ENCODE data around the gene ZC3H7A. TPM values are rescaled to one million over a fixed set of nuclear protein-coding genes. Genes with fewer than 3 reads are reported as not detected.

The ZC3H7A gene
- total and polyA plus RNA-seq, 9 of the 15 experiments (the other 6 are each of a cell fraction or from before 2014, with no cell fraction given) = 19.8 to 49.1 (median 28.2) TPM

DNA sequence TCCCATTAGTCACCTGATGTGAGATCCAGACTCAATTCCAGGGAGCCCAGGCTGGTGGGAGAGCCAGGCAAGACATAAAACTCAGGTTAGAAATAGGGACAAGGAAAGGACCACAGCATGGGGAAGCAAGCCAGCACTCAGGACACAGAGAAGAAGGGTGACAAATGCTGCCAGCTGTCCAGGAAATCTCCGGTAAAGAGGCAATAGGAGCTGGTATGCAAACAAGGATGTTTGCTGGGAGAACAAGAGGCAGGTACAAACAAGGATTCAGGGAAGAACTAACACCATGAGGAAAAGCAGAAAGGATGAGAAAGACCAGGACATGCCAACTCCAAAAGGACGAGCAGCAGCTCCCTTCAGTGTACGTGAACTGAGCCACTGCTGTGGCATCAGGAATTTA lies 44.2 kb downstream of the ZC3H7A start:
- Histone ChIP-seq H3K4me3 (no peak overlapping the region), H3K27me3 (ENCODE audit: control insufficient read depth in 2 of 2, insufficient read depth in 2 of 2, low read length in 2 of 2) (no peaks in the 10 kb centered on the region), H3K27ac (ENCODE audit: extremely low read depth, low read depth, low read length) (no peak overlapping the region), H3K36me3 (ENCODE audit: control insufficient read depth, insufficient read depth, low read length) (peaks cover 79% of the 10 kb centered on the region), H4K20me1 (replicated peaks; ENCODE audit: control insufficient read depth, insufficient read depth, low read length) (peaks cover 4% of the 10 kb centered on the region; the same call in 1 of the 2 replicates), H3K4me1 (replicated peaks in 1 of 2; ENCODE audit: control insufficient read depth in 2 of 2, insufficient read depth in 2 of 2, low read length in 2 of 2) (no peaks in the 10 kb centered on the region), H3K79me2 (ENCODE audit: control insufficient read depth, insufficient read depth, low read length) (no peaks in the 10 kb centered on the region), H3K9ac (ENCODE audit: insufficient read depth in 1 of 2, low read depth in 2 of 2, low read length in 2 of 2) (no peak overlapping the region), H3K9me1 (ENCODE audit: control insufficient read depth, insufficient read depth, low read length) (no peaks in the 10 kb centered on the region), H3K4me2 (ENCODE audit: insufficient read depth, low read length) (no peak overlapping the region), H2AFZ (ENCODE audit: low read depth, low read length) (no peak overlapping the region), H3K9me3 (replicated peaks; ENCODE audit: control insufficient read depth, insufficient read depth, low read depth, low read length) (no peaks in the 10 kb centered on the region)
- no peak for FAIRE-seq
- ChIA-PET POLR2A (no interaction called here), CTCF (ENCODE audit: low intra/inter-chr PET ratio) (no interaction called here)
- WGBS (ENCODE audit: insufficient coverage, low coverage, missing lambda C conversion rate) = 93% methylated on average over 3 of the region's 3 CpGs
- DNase-seq (ENCODE audit: extremely low read depth in 1 of 4, low spot score in 3 of 4) = no peak
- in situ Hi-C loops (cut with MboI) (no loop called here), intact Hi-C loops (cut with micrococcal nuclease) (no loop called here)
- ATAC-seq = no peak
- no TSS peak for BruUV-seq (replicated peaks)
- TF ChIP-seq ZBTB1 (CRISPR knock-in tag; IDR thresholded peaks at IDR 0.05; ENCODE audit: borderline replicate concordance, low read depth) (no peak), CEBPB (tag; IDR thresholded peaks at IDR 0.05) (no peak), NFATC3 (IDR thresholded peaks at IDR 0.05) (no peak), SETDB1 (IDR thresholded peaks at IDR 0.05; ENCODE audit: low read length) (no peak), TARDBP (IDR thresholded peaks at IDR 0.05) (no peak), MEF2A (IDR thresholded peaks at IDR 0.05; ENCODE audit: control insufficient read depth, low read depth, low read length) (no peak), SREBF1 (IDR thresholded peaks at IDR 0.05; ENCODE audit: borderline replicate concordance, low read depth, low read length) (no peak)
- TF ChIP-seq, protein P1, sequence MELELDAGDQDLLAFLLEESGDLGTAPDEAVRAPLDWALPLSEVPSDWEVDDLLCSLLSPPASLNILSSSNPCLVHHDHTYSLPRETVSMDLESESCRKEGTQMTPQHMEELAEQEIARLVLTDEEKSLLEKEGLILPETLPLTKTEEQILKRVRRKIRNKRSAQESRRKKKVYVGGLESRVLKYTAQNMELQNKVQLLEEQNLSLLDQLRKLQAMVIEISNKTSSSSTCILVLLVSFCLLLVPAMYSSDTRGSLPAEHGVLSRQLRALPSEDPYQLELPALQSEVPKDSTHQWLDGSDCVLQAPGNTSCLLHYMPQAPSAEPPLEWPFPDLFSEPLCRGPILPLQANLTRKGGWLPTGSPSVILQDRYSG (tag; conservative IDR thresholded peaks at IDR 0.05; ENCODE audit: low read depth) = no peak
- TF ChIP-seq, protein P2, sequence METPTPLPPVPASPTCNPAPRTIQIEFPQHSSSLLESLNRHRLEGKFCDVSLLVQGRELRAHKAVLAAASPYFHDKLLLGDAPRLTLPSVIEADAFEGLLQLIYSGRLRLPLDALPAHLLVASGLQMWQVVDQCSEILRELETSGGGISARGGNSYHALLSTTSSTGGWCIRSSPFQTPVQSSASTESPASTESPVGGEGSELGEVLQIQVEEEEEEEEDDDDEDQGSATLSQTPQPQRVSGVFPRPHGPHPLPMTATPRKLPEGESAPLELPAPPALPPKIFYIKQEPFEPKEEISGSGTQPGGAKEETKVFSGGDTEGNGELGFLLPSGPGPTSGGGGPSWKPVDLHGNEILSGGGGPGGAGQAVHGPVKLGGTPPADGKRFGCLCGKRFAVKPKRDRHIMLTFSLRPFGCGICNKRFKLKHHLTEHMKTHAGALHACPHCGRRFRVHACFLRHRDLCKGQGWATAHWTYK (CRISPR knock-in tag; IDR thresholded peaks at IDR 0.05) = no peak
- TF ChIP-seq, protein P3, sequence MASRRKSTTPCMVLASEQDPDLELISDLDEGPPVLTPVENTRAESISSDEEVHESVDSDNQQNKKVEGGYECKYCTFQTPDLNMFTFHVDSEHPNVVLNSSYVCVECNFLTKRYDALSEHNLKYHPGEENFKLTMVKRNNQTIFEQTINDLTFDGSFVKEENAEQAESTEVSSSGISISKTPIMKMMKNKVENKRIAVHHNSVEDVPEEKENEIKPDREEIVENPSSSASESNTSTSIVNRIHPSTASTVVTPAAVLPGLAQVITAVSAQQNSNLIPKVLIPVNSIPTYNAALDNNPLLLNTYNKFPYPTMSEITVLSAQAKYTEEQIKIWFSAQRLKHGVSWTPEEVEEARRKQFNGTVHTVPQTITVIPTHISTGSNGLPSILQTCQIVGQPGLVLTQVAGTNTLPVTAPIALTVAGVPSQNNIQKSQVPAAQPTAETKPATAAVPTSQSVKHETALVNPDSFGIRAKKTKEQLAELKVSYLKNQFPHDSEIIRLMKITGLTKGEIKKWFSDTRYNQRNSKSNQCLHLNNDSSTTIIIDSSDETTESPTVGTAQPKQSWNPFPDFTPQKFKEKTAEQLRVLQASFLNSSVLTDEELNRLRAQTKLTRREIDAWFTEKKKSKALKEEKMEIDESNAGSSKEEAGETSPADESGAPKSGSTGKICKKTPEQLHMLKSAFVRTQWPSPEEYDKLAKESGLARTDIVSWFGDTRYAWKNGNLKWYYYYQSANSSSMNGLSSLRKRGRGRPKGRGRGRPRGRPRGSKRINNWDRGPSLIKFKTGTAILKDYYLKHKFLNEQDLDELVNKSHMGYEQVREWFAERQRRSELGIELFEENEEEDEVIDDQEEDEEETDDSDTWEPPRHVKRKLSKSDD (conservative IDR thresholded peaks at IDR 0.05; ENCODE audit: low read length) = no peak
- TF ChIP-seq, protein P4, sequence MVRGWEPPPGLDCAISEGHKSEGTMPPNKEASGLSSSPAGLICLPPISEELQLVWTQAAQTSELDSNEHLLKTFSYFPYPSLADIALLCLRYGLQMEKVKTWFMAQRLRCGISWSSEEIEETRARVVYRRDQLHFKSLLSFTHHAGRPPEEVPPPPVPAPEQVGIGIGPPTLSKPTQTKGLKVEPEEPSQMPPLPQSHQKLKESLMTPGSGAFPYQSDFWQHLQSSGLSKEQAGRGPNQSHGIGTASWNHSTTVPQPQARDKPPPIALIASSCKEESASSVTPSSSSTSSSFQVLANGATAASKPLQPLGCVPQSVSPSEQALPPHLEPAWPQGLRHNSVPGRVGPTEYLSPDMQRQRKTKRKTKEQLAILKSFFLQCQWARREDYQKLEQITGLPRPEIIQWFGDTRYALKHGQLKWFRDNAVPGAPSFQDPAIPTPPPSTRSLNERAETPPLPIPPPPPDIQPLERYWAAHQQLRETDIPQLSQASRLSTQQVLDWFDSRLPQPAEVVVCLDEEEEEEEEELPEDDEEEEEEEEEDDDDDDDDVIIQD (CRISPR knock-in tag; IDR thresholded peaks at IDR 0.05) = no peak
- TF ChIP-seq, protein P5, sequence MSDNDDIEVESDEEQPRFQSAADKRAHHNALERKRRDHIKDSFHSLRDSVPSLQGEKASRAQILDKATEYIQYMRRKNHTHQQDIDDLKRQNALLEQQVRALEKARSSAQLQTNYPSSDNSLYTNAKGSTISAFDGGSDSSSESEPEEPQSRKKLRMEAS (CRISPR knock-in tag; IDR thresholded peaks at IDR 0.05) = no peak
